ENCODE data around the gene SENP5. TPM values are rescaled to one million over a fixed set of nuclear protein-coding genes. Genes with fewer than 3 reads are reported as not detected.

SENP5 gene
- total RNA-seq, 2 donors from 2014 or later: 29.5 to 37.2 TPM

DNA sequence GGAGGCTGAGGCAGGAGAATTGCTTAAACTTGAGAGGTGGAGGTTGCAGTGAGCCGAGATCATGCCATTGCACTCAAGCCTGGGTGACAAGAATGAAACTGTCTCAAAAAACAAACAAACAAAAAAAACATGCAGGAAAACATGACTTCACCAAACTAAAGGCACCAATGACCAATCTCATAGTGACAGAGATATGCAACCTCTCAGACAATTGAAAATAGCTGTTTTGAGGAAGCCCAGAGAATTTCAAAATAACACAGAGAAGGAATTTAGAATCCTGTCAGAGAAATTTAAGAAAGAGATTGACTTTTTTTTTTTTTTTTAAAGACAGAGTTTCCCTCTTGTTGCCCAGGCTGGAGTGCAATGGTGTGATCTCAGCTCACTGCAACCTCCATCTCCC lies 48.5 kb downstream of the SENP5 start:
- Mint-ChIP-seq H3K36me3 (ENCODE audit: low read depth) (peaks cover 33% of the 10 kb centered on the region), H3K4me3 (no peak overlapping the region), H3K27ac (no peak overlapping the region), H3K27me3 (no peaks in the 10 kb centered on the region), H3K4me1 (no peaks in the 10 kb centered on the region), H3K9me3 (no peaks in the 10 kb centered on the region)
- no peak for ATAC-seq (replicated peaks)

DNA sequence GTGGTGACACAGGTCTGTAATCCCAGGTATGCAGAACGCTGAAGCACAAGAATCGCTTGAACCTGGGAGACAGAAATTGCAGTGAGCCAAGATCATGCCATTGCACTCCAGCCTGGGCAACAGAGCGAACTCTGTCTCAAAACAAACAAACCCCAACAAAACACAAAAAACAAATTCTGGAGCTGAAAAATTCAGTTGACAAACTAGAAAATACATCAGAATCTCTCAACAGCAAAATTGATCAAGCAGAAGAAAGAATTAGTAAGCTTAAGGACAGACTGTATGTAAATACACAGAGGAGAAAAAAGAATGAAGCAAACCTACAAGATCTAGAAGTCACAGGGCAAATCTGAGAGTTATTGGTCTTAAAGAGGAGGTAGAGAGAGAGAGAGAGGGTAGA lies 49.3 kb downstream of the SENP5 start:
- no peak for ATAC-seq (replicated peaks)
- no peaks in the 10 kb centered on the region for H3K9me3 Mint-ChIP-seq
- no peaks in the 10 kb centered on the region for H3K4me1 Mint-ChIP-seq
- H3K4me3 Mint-ChIP-seq: no peak overlapping the region
- no peaks in the 10 kb centered on the region for H3K27me3 Mint-ChIP-seq
- peaks cover 39% of the 10 kb centered on the region for H3K36me3 Mint-ChIP-seq (ENCODE audit: low read depth)
- H3K27ac Mint-ChIP-seq: no peak overlapping the region

DNA sequence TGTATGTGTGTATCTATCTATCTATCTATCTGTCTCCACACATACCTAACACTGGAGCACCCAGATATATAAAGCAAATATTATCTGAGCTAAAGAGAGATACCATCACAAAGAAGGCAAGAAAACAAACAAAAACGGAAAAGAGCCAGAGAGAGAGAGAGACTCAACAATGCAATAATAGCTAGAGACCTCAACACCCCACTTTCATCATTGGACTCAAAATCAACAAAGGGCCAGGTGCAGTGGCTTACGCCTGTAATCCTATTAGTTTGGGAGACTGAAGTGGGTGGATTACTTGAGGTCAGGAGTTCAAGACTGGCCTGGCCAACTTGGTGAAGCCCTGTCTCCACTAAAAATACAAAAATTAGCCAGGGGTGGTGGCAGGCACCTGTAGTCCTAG lies 51.2 kb downstream of the SENP5 start:
- no peak overlapping the region for H3K27ac Mint-ChIP-seq
- H3K36me3 Mint-ChIP-seq (ENCODE audit: low read depth): peaks cover 54% of the 10 kb centered on the region
- ATAC-seq (replicated peaks): no peak
- H3K4me3 Mint-ChIP-seq: no peak overlapping the region
- H3K27me3 Mint-ChIP-seq: no peaks in the 10 kb centered on the region
- no peaks in the 10 kb centered on the region for H3K4me1 Mint-ChIP-seq
- no peaks in the 10 kb centered on the region for H3K9me3 Mint-ChIP-seq

DNA sequence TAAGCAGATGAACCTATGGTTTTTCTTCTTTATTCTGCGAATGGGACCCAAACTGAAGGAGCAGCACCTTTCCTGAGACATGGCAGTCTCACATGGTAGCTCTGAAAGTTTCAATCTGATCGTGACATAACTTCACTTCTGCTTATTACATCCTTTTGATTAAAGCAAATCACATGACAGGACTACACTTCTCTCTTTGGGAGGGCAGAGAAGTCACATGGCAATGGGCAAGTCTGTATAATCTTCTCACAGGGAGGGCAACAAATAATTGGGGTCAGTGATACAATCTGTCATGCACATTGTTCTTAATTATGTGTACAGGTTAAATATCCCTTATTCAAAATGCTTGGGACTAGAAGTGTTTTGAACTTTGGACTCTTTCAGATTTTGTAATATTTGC lies 53.0 kb downstream of the SENP5 start:
- no peak for ATAC-seq (replicated peaks)
- no peaks in the 10 kb centered on the region for H3K9me3 Mint-ChIP-seq
- no peak overlapping the region for H3K27ac Mint-ChIP-seq
- H3K4me3 Mint-ChIP-seq: no peak overlapping the region
- no peaks in the 10 kb centered on the region for H3K27me3 Mint-ChIP-seq
- H3K36me3 Mint-ChIP-seq (ENCODE audit: low read depth): peaks cover 53% of the 10 kb centered on the region
- H3K4me1 Mint-ChIP-seq: no peaks in the 10 kb centered on the region

DNA sequence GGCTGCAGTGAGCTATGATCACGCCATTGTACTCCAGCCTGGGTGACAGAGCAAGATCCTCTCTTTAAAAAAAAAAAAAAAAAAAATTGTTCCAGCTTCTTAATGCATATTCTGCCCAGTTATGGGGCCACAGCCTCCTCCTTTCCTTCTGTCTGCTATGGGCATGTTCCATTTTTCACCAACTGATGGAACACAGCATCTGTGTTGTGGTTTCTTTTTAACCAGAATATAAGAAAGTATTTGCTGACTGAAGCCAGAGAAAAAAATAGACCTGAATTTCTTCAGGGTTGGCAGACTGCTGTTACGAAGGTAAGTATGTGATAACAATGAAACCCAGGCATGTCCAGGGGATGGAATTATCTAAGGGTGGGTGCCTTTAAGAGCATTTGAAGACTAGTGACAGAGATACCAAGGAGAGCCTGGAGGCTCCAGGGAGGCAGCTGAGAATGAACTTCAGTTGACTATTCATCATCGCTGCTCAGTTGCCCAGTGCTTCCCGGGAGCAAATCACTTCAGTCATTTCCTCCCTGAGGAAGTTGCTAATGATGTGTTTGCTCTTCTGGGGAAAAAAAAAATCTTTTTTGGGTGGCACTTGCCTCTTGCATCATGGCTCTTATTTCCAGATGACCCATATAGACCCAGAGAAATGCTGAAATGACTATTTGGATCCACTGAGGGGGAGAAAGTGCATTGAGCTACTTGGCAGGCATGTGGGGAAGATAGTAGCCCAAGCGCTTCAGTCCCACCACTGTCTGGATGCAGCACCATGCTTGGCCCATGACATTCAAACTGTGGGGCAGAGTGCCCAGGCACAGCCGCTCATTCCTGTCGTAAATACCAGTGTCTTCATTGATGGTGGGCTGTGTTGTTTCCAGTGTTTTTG lies 60.1 kb downstream of the SENP5 start:
- no peak for ATAC-seq (replicated peaks)
- Mint-ChIP-seq H3K27ac (peak overlapping the region; percentile 68), H3K4me1 (no peaks in the 10 kb centered on the region)

DNA sequence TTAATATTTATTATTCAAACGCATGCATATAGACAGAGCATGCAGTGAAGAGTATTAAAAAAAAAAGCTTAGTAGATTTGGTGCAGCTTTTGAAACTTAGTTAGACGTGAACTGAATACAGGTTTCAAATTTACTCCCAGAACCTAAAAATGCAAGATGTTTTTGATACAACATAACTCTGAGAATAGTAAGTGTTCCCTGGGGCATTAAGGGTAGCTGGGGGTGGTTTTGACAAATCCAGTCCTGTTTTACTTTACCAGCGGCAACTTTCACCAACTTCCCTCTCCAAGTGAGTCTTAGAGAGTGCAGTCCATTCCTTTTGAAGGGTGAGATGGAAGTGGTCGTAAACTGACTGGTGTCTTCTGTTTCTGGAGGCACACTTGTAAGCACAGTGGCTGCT lies 63.4 kb downstream of the SENP5 start:
- no peak overlapping the region for H3K27ac Mint-ChIP-seq

More for the DNA sequence above, 60.1 kb downstream of the SENP5 start:
- H3K4me3 Mint-ChIP-seq: no peak overlapping the region
- no peaks in the 10 kb centered on the region for H3K9me3 Mint-ChIP-seq
- H3K27me3 Mint-ChIP-seq: no peaks in the 10 kb centered on the region
- peaks cover 87% of the 10 kb centered on the region for H3K36me3 Mint-ChIP-seq (ENCODE audit: low read depth)

DNA sequence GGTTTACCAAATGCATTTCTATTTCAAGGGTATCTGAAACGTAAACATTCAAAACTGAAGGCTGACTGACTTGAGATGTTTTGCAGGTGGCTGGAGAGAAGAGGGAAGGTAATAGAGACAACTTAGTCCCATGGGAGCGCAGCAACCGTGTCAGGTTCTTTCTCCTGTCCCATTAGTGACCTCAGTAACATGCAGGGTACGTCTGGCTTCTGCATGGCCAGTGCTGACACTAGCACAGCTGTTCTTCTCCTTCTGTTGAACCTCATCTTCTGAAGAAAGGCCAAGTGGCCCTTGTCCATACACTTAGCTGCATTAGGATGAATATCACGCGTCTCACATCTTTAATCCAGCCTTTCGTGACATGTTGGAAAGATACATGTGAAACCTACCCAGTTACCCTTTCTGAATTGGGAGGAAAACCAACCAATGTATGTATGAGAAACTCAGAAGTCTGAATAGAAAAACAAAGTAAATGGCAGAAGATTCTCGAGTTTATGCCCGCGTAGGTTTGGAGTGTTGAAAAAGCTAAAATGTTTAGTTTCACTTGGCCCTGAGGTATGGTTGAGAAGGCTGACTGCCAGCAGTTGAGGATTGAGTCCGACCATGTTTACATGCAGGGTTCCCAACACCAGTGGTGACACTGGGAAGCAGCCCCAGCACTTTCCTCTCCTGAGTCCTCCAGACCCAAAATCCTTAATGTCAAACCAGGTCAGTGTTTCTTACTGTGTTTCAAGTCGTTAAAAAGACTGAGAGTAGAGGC lies 64.3 kb downstream of the SENP5 start:
- Mint-ChIP-seq H3K4me3 (no peak overlapping the region), H3K36me3 (ENCODE audit: low read depth) (peaks cover 100% of the 10 kb centered on the region), H3K9me3 (no peaks in the 10 kb centered on the region), H3K27ac (no peak overlapping the region), H3K4me1 (no peaks in the 10 kb centered on the region), H3K27me3 (no peaks in the 10 kb centered on the region)
- no peak for ATAC-seq (replicated peaks)

More for the DNA sequence above, 63.4 kb downstream of the SENP5 start:
- Mint-ChIP-seq H3K9me3 (no peaks in the 10 kb centered on the region), H3K4me3 (no peak overlapping the region), H3K36me3 (ENCODE audit: low read depth) (peaks cover 93% of the 10 kb centered on the region), H3K4me1 (no peaks in the 10 kb centered on the region), H3K27me3 (no peaks in the 10 kb centered on the region)
- no peak for ATAC-seq (replicated peaks)

DNA sequence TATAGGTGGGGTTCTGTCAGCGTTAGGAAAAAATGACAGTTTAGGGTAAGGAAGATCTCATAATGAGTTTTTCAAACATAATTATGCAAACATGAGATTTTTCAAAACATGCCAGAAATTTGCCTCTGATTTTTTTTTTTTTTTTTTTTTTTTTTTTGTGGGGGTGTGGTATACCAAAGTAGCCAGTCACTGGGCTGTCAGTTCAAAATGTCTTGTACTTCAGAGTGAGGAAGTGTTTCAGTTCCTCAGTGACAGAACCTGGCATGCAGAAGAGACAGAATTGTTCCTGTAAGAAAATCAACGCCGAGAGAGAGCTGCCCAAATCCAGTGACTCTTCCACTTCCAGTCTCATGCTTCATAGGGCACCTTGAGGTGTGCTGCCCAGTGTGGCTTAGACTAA lies 64.9 kb downstream of the SENP5 start:
- ATAC-seq (replicated peaks): no peak
- Mint-ChIP-seq H3K4me1 (no peaks in the 10 kb centered on the region), H3K36me3 (ENCODE audit: low read depth) (peaks cover 100% of the 10 kb centered on the region), H3K9me3 (no peaks in the 10 kb centered on the region), H3K27me3 (no peaks in the 10 kb centered on the region), H3K27ac (no peak overlapping the region), H3K4me3 (no peak overlapping the region)

DNA sequence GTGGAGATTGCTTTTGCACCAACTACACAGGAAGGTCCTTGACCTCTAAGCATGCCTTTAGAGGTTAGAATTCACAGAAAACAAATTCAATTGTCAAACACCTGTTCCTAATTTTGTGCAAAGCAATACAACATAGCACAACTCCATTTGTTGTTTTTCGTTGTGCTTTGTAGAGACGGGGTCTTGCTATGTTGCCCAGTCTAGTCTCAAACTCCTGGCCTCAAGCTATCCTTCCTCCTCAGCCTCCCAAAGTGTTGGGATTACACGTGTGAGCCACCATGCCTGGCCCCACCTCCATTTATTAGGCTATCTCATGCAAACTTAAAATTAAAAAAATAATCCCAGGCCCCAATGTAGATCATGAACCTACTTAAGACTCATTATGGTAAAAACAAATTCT lies 68.6 kb downstream of the SENP5 start:
- no peak for ATAC-seq (replicated peaks)
- H3K9me3 Mint-ChIP-seq: no peaks in the 10 kb centered on the region
- H3K27ac Mint-ChIP-seq: no peak overlapping the region
- H3K4me1 Mint-ChIP-seq: peaks cover 5% of the 10 kb centered on the region
- H3K4me3 Mint-ChIP-seq: no peak overlapping the region
- no peaks in the 10 kb centered on the region for H3K27me3 Mint-ChIP-seq
- peaks cover 98% of the 10 kb centered on the region for H3K36me3 Mint-ChIP-seq (ENCODE audit: low read depth)

DNA sequence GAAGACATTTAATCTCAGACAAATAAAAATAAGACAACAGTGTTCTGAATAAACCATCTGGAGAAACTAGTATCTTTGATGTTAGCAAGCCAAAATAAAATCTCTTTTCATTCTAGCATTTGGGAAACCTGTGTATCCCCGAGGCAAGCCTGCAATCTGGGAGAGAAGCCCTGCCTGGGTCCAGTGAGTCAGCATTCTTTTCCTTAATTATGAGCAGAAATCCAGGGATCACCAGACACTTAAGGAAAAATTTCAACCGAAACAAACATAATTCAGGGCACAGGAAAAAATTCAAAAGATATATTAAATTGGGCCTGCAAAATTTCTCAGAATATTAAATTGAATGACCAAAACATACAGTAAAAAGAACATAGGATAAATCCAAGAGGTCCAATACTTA lies 70.4 kb downstream of the SENP5 start:
- peaks cover 11% of the 10 kb centered on the region for H3K4me1 Mint-ChIP-seq
- no peak for ATAC-seq (replicated peaks)
- H3K4me3 Mint-ChIP-seq: no peak overlapping the region
- H3K27ac Mint-ChIP-seq: peak overlapping the region; percentile 28
- peaks cover 96% of the 10 kb centered on the region for H3K36me3 Mint-ChIP-seq (ENCODE audit: low read depth)
- H3K27me3 Mint-ChIP-seq: no peaks in the 10 kb centered on the region
- no peaks in the 10 kb centered on the region for H3K9me3 Mint-ChIP-seq

DNA sequence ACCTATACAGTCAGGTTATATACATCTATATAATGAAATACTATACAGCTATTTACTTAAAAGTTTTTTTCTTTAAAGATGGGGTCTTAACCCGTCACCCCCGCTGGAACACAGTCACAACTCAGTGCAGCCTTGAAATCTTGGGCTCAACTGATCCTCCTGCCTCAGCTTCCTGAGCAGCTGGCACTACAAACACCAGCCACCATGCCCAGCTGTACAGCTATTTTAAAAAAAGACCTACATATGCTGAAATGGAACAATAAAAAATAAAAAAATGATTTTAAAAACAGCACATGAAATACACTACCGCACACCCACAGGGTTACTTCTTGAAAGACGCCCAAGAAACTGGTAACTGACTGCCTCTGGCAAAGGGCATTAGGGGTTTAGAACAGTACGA lies 70.9 kb downstream of the SENP5 start:
- Mint-ChIP-seq H3K9me3 (no peaks in the 10 kb centered on the region), H3K27me3 (no peaks in the 10 kb centered on the region), H3K4me3 (no peak overlapping the region), H3K36me3 (ENCODE audit: low read depth) (peaks cover 96% of the 10 kb centered on the region), H3K27ac (peak overlapping the region; percentile 71), H3K4me1 (peaks cover 11% of the 10 kb centered on the region)
- no peak for ATAC-seq (replicated peaks)

DNA sequence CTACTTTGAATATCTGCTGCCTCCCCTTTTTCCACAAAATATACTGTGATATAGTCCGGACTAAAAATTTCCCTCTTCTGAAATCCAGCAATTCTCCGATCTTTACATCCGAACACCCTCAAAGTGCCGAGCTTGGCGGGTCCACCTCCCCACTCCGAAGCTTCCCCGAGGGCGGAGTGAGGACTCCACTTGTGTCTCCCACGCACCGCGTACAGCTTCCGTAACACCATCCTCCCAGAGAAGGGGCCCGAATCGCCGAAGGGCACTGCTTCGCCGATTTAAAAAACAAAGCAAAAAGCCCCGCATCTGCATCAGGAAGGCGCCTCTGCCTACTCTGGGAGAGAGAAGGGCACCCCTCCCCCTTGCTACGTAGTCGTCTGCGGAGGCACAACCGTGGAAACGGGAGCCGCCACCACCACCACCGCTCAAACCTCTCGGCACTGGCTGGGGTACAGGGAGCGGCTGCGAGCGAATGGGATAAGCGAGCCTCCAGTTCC lies 74.1 kb downstream of the SENP5 start:
- Mint-ChIP-seq H3K9me3 (no peaks in the 10 kb centered on the region), H3K36me3 (ENCODE audit: low read depth) (peaks cover 79% of the 10 kb centered on the region), H3K4me1 (peaks cover 20% of the 10 kb centered on the region), H3K27ac (peak overlapping the region; percentile 100), H3K27me3 (no peaks in the 10 kb centered on the region), H3K4me3 (peak overlapping the region; percentile 100)
- peak; percentile 56 for ATAC-seq (replicated peaks)

DNA sequence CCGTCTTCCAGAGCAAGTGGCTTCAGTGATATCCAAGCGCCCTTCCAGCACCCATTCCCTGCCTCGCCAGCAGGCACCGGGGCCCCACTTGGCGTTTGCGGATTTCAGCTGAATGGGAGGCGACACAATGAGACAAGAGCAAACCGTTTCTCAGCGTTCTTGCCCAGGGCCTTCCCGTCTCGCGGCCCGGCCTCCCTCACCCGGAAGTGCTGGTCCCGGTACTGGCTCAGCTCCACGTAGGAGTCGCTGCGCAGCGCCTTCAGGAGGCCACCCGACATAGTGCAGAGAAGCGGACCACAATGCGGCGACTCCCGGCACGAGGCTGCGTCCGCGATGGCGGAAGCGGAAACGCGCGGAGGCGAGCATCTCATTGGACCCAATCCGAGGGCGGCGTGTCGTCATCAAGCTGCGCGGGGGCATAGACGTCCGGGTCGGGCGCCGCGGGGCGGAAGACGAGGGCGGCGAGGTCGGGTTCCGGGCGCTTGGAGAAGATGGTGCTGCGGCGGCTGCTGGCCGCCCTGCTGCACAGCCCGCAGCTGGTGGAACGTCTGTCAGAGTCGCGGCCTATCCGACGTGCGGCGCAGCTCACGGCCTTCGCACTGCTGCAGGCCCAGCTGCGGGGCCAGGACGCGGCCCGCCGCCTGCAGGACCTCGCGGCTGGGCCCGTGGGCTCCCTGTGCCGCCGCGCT lies 74.7 kb downstream of the SENP5 start, which contains the start of gene NCBP2:
NCBP2 (minus strand) TSS at position 303 of the 689 bp plus-strand sequence; CDS start at position 278, 25 bp downstream.
- H3K4me3 Mint-ChIP-seq: peak within 1 kb of the TSS; percentile 100
- peaks cover 73% of the 10 kb centered on the region for H3K36me3 Mint-ChIP-seq (ENCODE audit: low read depth)
- H3K4me1 Mint-ChIP-seq: peaks cover 20% of the 10 kb centered on the region
- peak within 1 kb of the TSS; percentile 100 for H3K27ac Mint-ChIP-seq
- no peaks in the 10 kb centered on the region for H3K9me3 Mint-ChIP-seq
- ATAC-seq (replicated peaks): peak; percentile 95
- no peaks in the 10 kb centered on the region for H3K27me3 Mint-ChIP-seq

DNA sequence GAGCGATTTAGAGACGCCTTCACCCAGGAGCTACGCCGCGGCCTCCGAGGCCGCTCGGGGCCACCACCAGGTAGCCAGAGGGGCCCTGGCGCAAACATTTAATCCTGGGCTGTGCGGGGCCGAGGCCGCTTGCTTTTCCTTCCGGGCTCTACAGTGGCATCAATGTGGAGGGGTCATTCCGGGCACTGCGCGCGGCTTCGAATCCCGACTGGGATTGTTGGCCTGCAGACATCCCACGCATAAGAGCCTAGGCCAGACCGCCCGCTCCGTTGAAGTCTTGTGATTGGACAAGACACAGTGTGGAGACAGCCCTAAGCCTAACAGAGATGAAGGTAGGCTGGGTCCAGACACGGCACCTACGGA lies 75.2 kb downstream of the SENP5 start:
- Mint-ChIP-seq H3K9me3 (no peaks in the 10 kb centered on the region), H3K36me3 (ENCODE audit: low read depth) (peaks cover 68% of the 10 kb centered on the region), H3K4me1 (peaks cover 20% of the 10 kb centered on the region), H3K4me3 (peak overlapping the region; percentile 100), H3K27ac (peak overlapping the region; percentile 100), H3K27me3 (no peaks in the 10 kb centered on the region)
- no peak for ATAC-seq (replicated peaks)

All from activated T-helper 17 cell treated with anti-CD3 and anti-CD28 coated beads, Interleukin-2, amount 50 U/mL, for 72 hours (primary cell).